Activated CD4-positive, alpha-beta memory T cell treated with anti-CD3 and anti-CD28 coated beads, Interleukin-2, amount 10 ng/mL, durations not matched to agents 7 days and 5 days (primary cell): ENCODE data around the gene ZNF764. TPM values are rescaled to one million over a fixed set of nuclear protein-coding genes. Genes with fewer than 3 reads are reported as not detected.
"Not testable (repeated sequence)": the region's sequence is repeated elsewhere in the genome, so short reads cannot be mapped to it uniquely, and the experiment has no call there.

ENCODE experiments used
- CTCF ChIA-PET: fragments of 350-600 bp; sonication (Branson Sonifier 250); formaldehyde crosslinking; loops from one replicate; lab custom pipeline; 2021; ENCODE audit warnings: antibody characterized with exemption, inconsistent platforms; lab: Charles Lee
- POLR2A ChIA-PET: fragments of 350-600 bp; sonication (Branson Sonifier 250); formaldehyde crosslinking; loops from one replicate; lab custom pipeline; 2021; ENCODE audit warnings: antibody characterized with exemption; lab: Charles Lee
- DNase-seq: peaks from one replicate; pipeline ENCODE4 v3.0.0-alpha.2; 2020
- H3K27ac Mint-ChIP-seq: one replicate; pipeline ENCODE4 v1.8.0; 2021; ENCODE audit warnings: mild to moderate bottlenecking, mixed read lengths
- H3K27me3 Mint-ChIP-seq: one replicate; pipeline ENCODE4 v1.8.0; 2021; ENCODE audit warnings: mixed read lengths
- H3K36me3 Mint-ChIP-seq: one replicate; pipeline ENCODE4 v1.8.0; 2021; ENCODE audit warnings: low read depth, mixed read lengths
- H3K4me1 Mint-ChIP-seq: one replicate; pipeline ENCODE4 v1.8.0; 2021; ENCODE audit warnings: mixed read lengths
- H3K4me3 Mint-ChIP-seq: one replicate; pipeline ENCODE4 v1.8.0; 2021; ENCODE audit warnings: mild to moderate bottlenecking, mixed read lengths
- H3K9me3 Mint-ChIP-seq: one replicate; pipeline ENCODE4 v1.8.0; 2021; ENCODE audit warnings: mixed read lengths
- total RNA-seq, 2 experiments: library from RNA; stranded (reverse); gene quantifications; one replicate each; pipeline ENCODE4 v1.2.3, GENCODE V29; 2021

ZNF764 gene
- total RNA-seq, 2 experiments from 2014 or later = 16.0 to 16.8 TPM

DNA sequence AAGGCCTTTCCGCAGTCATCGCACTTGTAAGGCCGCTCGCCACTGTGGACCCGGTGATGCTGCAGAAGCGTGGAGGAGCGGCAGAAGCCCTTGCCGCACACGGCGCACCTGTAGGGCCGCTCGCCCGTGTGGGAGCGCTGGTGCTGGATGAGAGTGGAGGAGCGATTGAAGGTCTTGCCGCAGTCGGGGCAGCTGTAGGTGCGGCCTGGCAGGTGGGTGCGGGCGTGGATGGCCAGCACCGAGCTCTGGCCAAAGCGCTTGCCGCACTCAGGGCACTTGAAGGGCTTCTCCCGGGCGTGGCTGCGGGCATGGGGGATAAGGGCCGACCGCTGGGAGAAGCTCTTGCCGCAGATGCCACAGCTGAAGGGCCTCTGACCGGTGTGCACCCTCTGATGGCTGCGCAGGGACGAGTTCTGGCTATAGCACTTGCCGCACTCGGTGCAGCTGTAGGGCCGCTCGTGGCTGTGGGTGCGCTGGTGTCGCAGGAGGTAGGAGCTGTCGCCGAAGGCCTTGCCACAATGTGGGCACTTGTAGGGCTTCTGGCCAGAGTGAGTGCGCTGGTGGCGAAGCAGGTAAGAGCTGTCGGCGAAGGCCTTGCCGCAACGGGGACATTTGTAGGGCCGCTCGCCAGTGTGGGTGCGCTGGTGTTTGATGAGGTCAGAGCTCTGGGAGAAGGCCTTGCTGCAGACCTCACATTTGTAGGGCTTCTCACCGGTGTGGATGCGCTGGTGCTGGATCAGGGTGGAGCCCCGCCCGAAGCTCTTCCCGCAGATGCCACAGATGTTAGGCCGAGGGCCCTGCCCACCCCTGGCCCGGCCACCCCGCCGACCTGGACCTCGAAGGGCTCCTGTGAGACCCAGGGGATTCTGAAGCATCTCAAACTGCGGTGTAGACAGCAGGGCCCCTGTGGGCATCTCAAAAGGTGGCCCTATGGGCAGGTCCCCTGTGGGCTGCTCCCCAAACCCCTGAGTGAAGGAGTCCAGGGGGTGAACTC is 33.3 kb downstream of the ZNF764 start:
- H3K36me3 Mint-ChIP-seq = peaks cover 22% of the 10 kb centered on the region
- ChIA-PET POLR2A (interaction anchor here (0.7 to 2.4 kb wide), 17 partner anchors 8 to 107 kb away, joined by 3 to 12 read pairs (median 3); partner anchors contain the start of genes DCTPP1, ZNF688, ZNF747 and ZNF764), CTCF (interaction anchor here (0.9 to 1.2 kb wide), 5 partner anchors 11 to 104 kb away, joined by 3 to 5 read pairs (median 3); partner anchors contain the start of gene DCTPP1)
- no peak for DNase-seq
- H3K4me3 Mint-ChIP-seq = peak overlapping the region; percentile 43
- H3K27me3 Mint-ChIP-seq = no peaks in the 10 kb centered on the region
- H3K4me1 Mint-ChIP-seq = peaks cover 26% of the 10 kb centered on the region
- H3K27ac Mint-ChIP-seq = no peak overlapping the region
- no peaks in the 10 kb centered on the region for H3K9me3 Mint-ChIP-seq

GRCh38 chr16:30523768-30524574 is 34.2 kb downstream of the ZNF764 start:
- Mint-ChIP-seq H3K27ac (no peak overlapping the region), H3K4me3 (peak overlapping the region; percentile 7), H3K36me3 (peaks cover 31% of the 10 kb centered on the region), H3K9me3 (no peaks in the 10 kb centered on the region), H3K27me3 (no peaks in the 10 kb centered on the region), H3K4me1 (peaks cover 25% of the 10 kb centered on the region)
- CTCF ChIA-PET = interaction anchor here (1.0 to 1.2 kb wide), 2 partner anchors 75 to 77 kb away, joined by 3 read pairs; no protein-coding TSS in a partner anchor
- DNase-seq = no peak
- POLR2A ChIA-PET = interaction anchor here (0.7 to 2.4 kb wide), 10 partner anchors 10 to 94 kb away, joined by 3 to 15 read pairs (median 4); partner anchors contain the start of genes DCTPP1 and ZNF747

DNA sequence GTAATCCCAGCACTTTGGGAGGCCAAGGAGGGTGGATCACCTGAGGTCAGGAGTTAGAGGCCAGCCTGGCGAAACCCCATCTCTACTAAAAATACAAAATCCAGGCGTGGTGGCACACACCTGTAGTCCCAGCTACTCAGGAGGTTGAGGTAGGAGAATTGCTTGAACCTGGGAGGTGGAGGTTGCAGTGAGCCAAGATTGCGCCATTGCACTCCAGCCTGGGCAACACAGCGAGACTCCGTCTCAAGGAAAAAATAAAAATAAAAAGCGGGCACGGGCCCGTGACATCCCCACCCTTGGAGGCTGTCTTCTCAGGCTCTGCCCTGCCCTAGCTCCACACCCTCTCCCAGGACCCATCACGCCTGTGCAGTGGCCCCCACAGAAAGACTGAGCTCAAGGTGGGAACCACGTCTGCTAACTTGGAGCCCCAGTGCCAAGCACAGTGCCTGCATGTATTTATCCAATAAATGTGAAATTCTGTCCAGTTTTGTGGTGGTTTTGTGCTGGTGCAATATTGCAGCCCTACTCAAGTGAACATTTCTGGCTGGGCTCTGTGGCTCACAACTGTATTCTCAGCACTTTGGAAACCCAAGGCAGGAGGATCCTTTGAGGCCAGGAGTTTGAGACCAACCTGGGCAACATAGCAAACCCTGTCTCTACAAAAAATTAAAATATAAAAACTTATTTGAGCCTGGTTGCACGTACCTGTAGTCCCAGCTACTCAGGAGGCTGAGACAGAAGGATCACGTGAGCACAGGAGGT is 35.3 kb downstream of the ZNF764 start:
- Mint-ChIP-seq H3K36me3 (peaks cover 41% of the 10 kb centered on the region), H3K27ac (peak overlapping the region; percentile 62), H3K4me1 (peaks cover 23% of the 10 kb centered on the region)
- not testable (repeated sequence) for H3K27me3 Mint-ChIP-seq, H3K9me3 Mint-ChIP-seq, DNase-seq, H3K4me3 Mint-ChIP-seq
- CTCF ChIA-PET = interaction anchor here (1.6 kb wide), 1 partner anchor 93 kb away, joined by 3 read pairs; no protein-coding TSS in a partner anchor
- POLR2A ChIA-PET = interaction anchor here (0.7 to 2.4 kb wide), 13 partner anchors 9 to 151 kb away, joined by 3 to 15 read pairs (median 4); partner anchors contain the start of genes ZNF747 and ZNF764

- no peaks in the 10 kb centered on the region for H3K9me3 Mint-ChIP-seq
- peaks cover 49% of the 10 kb centered on the region for H3K36me3 Mint-ChIP-seq
- no peaks in the 10 kb centered on the region for H3K27me3 Mint-ChIP-seq
- H3K4me1 Mint-ChIP-seq = peaks cover 20% of the 10 kb centered on the region
- ChIA-PET POLR2A (interaction anchor here (0.7 to 1.9 kb wide), 12 partner anchors 8 to 151 kb away, joined by 3 to 15 read pairs (median 4); partner anchors contain the start of genes ZNF747 and ZNF764), CTCF (interaction anchor here (1.6 kb wide), 1 partner anchor 94 kb away, joined by 3 read pairs; no protein-coding TSS in a partner anchor)
- DNase-seq = no peak
- H3K27ac Mint-ChIP-seq = peak overlapping the region; percentile 59
- H3K4me3 Mint-ChIP-seq = peak overlapping the region; percentile 2
Measured at GRCh38 chr16:30521873-30522641, 36.1 kb downstream of the ZNF764 start.

DNA sequence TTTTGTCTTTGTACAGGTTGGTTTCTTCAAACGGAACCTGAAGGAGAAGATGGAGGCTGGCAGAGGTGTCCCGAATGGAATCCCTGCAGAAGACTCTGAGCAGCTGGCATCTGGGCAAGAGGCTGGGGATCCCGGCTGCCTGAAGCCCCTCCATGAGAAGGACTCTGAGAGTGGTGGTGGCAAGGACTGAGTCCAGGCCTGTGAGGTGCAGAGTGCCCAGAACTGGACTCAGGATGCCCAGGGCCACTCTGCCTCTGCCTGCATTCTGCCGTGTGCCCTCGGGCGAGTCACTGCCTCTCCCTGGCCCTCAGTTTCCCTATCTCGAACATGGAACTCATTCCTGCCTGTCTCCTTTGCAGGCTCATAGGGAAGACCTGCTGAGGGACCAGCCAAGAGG is 36.7 kb downstream of the ZNF764 start:
- CTCF ChIA-PET = no interaction called here
- POLR2A ChIA-PET = interaction anchor here (1.8 kb wide), 1 partner anchor 10 kb away, joined by 11 read pairs; no protein-coding TSS in a partner anchor
- no peak for DNase-seq
- no peak overlapping the region for H3K27ac Mint-ChIP-seq
- peaks cover 20% of the 10 kb centered on the region for H3K4me1 Mint-ChIP-seq
- H3K27me3 Mint-ChIP-seq = no peaks in the 10 kb centered on the region
- H3K9me3 Mint-ChIP-seq = no peaks in the 10 kb centered on the region
- peaks cover 54% of the 10 kb centered on the region for H3K36me3 Mint-ChIP-seq
- H3K4me3 Mint-ChIP-seq = no peak overlapping the region

- H3K4me1 Mint-ChIP-seq = peaks cover 21% of the 10 kb centered on the region
- no peaks in the 10 kb centered on the region for H3K9me3 Mint-ChIP-seq
- no peaks in the 10 kb centered on the region for H3K27me3 Mint-ChIP-seq
- H3K36me3 Mint-ChIP-seq = peaks cover 71% of the 10 kb centered on the region
- ChIA-PET CTCF (interaction anchor here (1.2 to 2.3 kb wide), 4 partner anchors 70 to 110 kb away, joined by 3 to 8 read pairs (median 4); partner anchors contain the start of gene DCTPP1), POLR2A (interaction anchor here (1.0 to 3.1 kb wide), 10 partner anchors 10 to 89 kb away, joined by 3 to 20 read pairs (median 3); partner anchors contain the start of genes ZNF747 and ZNF764)
- no peak overlapping the region for H3K4me3 Mint-ChIP-seq
- no peak for DNase-seq
- H3K27ac Mint-ChIP-seq = no peak overlapping the region
Measured at GRCh38 chr16:30519120-30520049, 38.8 kb downstream of the ZNF764 start.

DNA sequence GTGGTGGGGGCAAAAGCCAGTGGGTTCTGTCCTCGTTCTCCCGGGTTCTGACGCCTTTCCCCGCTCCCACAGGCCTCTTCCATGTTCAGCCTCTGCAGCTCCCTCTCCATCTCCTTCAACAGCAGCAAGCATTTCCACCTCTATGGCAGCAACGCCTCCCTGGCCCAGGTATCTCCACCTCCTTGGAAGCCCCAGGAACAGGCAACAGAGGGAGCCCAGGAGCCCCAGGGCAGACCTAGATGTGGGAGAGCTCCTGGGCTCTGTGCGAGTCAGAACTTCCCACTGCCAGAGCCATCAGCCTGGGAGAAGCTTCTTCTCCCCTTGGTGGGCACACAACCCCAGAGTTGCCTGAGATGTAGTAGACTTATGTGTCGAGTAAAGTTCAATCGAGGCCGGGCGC is 39.6 kb downstream of the ZNF764 start:
- Mint-ChIP-seq H3K4me3 (no peak overlapping the region), H3K27ac (no peak overlapping the region), H3K4me1 (peaks cover 21% of the 10 kb centered on the region), H3K36me3 (peaks cover 76% of the 10 kb centered on the region), H3K27me3 (no peaks in the 10 kb centered on the region), H3K9me3 (no peaks in the 10 kb centered on the region)
- CTCF ChIA-PET = interaction anchor here (0.7 to 2.3 kb wide), 6 partner anchors 9 to 111 kb away, joined by 3 to 8 read pairs (median 3); partner anchors contain the start of gene DCTPP1
- DNase-seq = no peak
- POLR2A ChIA-PET = interaction anchor here (1.0 to 3.1 kb wide), 11 partner anchors 8 to 90 kb away, joined by 3 to 20 read pairs (median 4); partner anchors contain the start of genes ZNF747 and ZNF764

- ChIA-PET CTCF (no interaction called here), POLR2A (no interaction called here)
- Mint-ChIP-seq H3K4me3 (no peak overlapping the region), H3K9me3 (no peaks in the 10 kb centered on the region), H3K27ac (no peak overlapping the region), H3K36me3 (peaks cover 88% of the 10 kb centered on the region), H3K4me1 (peaks cover 26% of the 10 kb centered on the region), H3K27me3 (no peaks in the 10 kb centered on the region)
- no peak for DNase-seq
Measured at GRCh38 chr16:30515275-30515674, 42.9 kb downstream of the ZNF764 start.

- Mint-ChIP-seq H3K4me3 (no peak overlapping the region), H3K9me3 (no peaks in the 10 kb centered on the region), H3K27ac (peak overlapping the region; percentile 49), H3K36me3 (peaks cover 74% of the 10 kb centered on the region), H3K27me3 (no peaks in the 10 kb centered on the region), H3K4me1 (peaks cover 11% of the 10 kb centered on the region)
- DNase-seq = no peak
- CTCF ChIA-PET = interaction anchor here (1.1 to 1.9 kb wide), 3 partner anchors 61 to 91 kb away, joined by 3 to 8 read pairs (median 3); partner anchors contain the start of gene DCTPP1
- POLR2A ChIA-PET = interaction anchor here (0.9 to 7.6 kb wide), 9 partner anchors 7 to 99 kb away, joined by 3 to 78 read pairs (median 6); partner anchors contain the start of gene ZNF689
Measured at GRCh38 chr16:30511509-30511908, 46.7 kb downstream of the ZNF764 start.

GRCh38 chr16:30510376-30510938 is 47.7 kb downstream of the ZNF764 start:
- ChIA-PET POLR2A (interaction anchor here (0.6 to 7.6 kb wide), 13 partner anchors 8 to 100 kb away, joined by 3 to 78 read pairs (median 5); partner anchors contain the start of gene ZNF689), CTCF (interaction anchor here (0.6 to 1.9 kb wide), 6 partner anchors 8 to 105 kb away, joined by 3 to 8 read pairs (median 3); partner anchors contain the start of gene DCTPP1)
- no peaks in the 10 kb centered on the region for H3K27me3 Mint-ChIP-seq
- H3K9me3 Mint-ChIP-seq = no peaks in the 10 kb centered on the region
- H3K4me3 Mint-ChIP-seq = no peak overlapping the region
- peaks cover 11% of the 10 kb centered on the region for H3K4me1 Mint-ChIP-seq
- peaks cover 69% of the 10 kb centered on the region for H3K36me3 Mint-ChIP-seq
- H3K27ac Mint-ChIP-seq = no peak overlapping the region
- no peak for DNase-seq
